Cardiac septum (tissue), 1 donor: ENCODE results near the gene MAST1. TPM values are rescaled to one million over a fixed set of nuclear protein-coding genes. Genes with fewer than 3 reads are reported as not detected.
"Not testable (repeated sequence)": the region's sequence is repeated elsewhere in the genome, so short reads cannot be mapped to it uniquely, and the experiment has no call there.

ENCODE experiments used
- DNase-seq: peaks from one replicate; pipeline ENCODE4 v3.0.0-alpha.2; 2020; ENCODE audit warnings: low spot score
- intact Hi-C: fragments of 100-400 bp; cut with DNase I; formaldehyde crosslinking; loops from one replicate; pipeline ENCODE4 v1.14.0; 2022
- total RNA-seq: library from RNA; stranded (reverse); fragmentation: NEBNext Ultra II Directional; extraction: Animal tissue kit (Norgen Biotek cat#: 25700); gene quantifications from one replicate; pipeline ENCODE4 v1.2.1, GENCODE V29; 2021
- donor health status: DM: no; HTN: no; CAD: no.

The MAST1 gene
- total RNA-seq, 1 donor from 2014 or later, result 0.65 TPM

DNA sequence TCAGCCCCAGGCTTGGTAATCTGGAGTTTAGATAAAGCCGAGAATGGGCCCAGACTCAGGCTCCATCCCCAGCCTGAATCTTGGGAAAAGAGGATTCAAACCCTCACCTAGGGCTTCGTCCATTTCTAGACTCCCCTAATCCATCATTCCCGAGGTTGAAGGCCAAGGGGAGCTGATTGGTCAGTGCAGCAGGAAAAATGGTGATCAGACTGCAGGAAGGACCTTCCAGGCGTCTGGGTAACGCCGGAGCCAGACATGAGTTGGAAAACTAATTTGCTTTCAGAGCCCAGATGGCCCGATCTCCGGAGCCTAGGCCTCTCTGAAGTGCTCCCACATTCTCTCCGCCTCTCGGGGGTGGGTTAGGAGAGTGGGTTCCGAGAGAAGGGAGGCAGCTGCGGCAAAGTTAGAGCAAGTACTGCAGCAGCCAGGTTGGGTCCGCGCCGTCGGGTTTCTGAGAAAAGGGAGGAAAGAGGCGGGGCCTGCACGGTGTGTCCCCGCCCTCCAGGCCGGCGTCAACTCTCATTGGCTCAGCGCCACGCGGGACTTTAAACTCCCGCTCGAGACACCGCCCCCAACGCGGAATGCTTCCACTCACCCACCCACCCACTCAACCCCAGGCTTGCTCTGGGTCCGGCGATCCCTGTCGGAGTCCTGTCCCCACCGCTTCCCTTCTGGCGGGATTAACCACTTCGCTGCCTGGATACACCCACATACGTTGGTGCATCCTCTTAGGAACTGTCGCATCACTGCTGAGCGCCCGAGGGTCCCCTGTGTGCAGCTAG is 3.1 kb upstream of the MAST1 start:
- no peak for DNase-seq
- intact Hi-C loops, result loop anchor here (5.0 kb wide), 1 partner anchor 33 kb away; the partner anchor contains the start of genes PRDX2 and THSD8

DNA sequence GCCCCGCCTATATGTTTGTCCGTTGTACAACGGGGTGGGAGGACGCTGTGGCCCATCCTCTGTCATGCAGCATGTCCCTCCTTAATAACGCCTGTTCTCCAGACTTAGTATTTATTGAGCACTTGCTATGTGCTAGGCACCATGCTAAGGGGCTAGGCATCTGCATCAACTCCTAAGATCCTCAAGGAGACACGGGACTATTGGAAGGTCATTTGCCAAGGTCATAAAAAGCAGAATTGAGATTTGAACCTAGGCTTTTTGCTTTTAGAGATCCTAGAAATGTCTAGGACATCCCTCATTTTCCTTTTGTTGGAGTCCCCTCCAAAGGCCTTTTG is 1.8 kb upstream of the MAST1 start:
- no peak for DNase-seq
- intact Hi-C loops, result loop anchor here (5.0 kb wide), 1 partner anchor 34 kb away; the partner anchor contains the start of genes PRDX2 and THSD8

GRCh38 chr19:12837225-12837624 is 1.1 kb upstream of the MAST1 start:
- intact Hi-C loops, result loop anchor here (5.0 kb wide), 1 partner anchor 35 kb away; the partner anchor contains the start of genes PRDX2 and THSD8
- DNase-seq, result no peak

- DNase-seq, result no peak
- intact Hi-C loops, result loop anchor here (5.0 kb wide), 1 partner anchor 37 kb away; the partner anchor contains the start of genes PRDX2 and THSD8
These were observed 806 bp downstream of the MAST1 start for GRCh38 chr19:12838886-12839756.

DNA sequence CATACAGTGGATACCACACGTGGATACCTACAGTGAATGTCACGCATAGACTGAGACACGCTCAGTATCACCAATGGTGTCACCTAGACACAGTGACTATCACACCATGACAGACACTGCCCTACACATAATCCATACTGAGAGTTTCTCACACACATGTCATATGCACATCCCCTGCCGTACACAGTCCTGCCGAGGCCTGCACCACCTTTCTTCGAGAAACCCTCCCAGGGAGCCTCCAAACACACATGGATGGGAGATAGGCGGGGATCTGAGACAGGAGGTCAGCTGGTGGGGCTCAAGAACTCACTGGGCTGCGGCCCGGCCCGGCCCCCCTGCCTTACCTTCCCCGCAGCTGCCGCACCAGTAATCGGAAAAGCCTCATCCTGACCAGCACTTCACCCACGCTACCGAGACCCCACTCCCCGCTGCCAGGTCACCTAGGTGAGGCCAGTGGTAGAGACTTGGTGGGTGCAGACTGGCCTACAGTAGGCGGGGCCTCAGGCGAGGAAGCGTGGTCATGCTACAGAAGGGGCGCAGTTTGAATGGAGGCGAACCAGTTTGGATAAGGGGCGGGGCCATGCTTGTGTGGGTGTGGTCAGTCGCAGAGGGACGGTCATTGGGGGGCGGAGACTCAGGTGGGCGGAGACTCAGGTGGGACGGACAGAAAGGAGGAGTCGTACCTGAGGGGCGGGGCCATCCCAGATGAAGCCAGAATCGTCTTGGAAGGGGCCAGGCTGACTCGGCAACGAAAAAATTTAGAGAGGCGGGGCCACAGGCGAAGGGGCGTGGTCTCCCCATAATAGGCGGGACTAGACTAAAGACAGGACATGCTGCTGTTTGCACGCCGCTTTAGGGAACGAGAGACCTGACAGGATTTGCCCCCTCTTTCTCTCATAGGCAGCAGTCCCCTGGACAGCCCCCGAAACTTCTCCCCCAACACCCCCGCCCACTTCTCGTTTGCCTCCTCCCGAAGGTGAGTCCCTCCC is 2.1 kb downstream of the MAST1 start:
- no peak for DNase-seq
- intact Hi-C loops, result loop anchor here (10.0 kb wide), 1 partner anchor 166 kb away; no protein-coding TSS in a partner anchor

DNA sequence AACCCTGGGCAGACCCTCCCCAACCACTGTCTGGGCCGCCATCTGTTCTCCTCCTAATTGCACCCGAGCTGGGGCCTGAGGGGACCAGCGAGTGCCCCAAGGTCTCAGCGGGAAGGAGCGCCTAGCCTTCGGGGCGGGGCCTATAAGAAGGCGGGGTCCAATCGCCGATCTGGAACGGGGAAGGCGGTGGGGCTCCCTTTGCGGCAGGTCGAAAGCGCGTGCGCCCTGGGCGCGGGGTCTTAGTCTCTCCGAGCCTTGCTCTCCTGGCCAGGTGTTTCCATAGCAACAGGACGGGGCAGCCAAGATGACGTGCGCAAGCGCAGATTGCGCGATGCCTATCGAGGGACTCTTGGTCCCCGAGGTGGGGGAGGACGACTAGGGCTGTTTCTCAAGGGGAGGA is 2.8 kb downstream of the MAST1 start:
- DNase-seq, result no peak
- intact Hi-C loops, result loop anchor here (10.0 kb wide), 1 partner anchor 166 kb away; no protein-coding TSS in a partner anchor

- intact Hi-C loops, result loop anchor here (10.0 kb wide), 1 partner anchor 168 kb away; no protein-coding TSS in a partner anchor
- DNase-seq, result no peak
These were observed 4.2 kb downstream of the MAST1 start for GRCh38 chr19:12842511-12842910.

- intact Hi-C loops, result loop anchor here (10.0 kb wide), 1 partner anchor 169 kb away; no protein-coding TSS in a partner anchor
- DNase-seq, result no peak
These were observed 5.0 kb downstream of the MAST1 start for GRCh38 chr19:12843328-12843727.

- intact Hi-C loops, result loop anchor here (10.0 kb wide), 1 partner anchor 169 kb away; no protein-coding TSS in a partner anchor
- DNase-seq, result no peak
These were observed 5.9 kb downstream of the MAST1 start for GRCh38 chr19:12843999-12844732.

GRCh38 chr19:12846613-12847012 is 8.3 kb downstream of the MAST1 start:
- not testable (repeated sequence) for DNase-seq
- intact Hi-C loops, result loop anchor here (5.0 to 10.0 kb wide), 2 partner anchors 84 to 172 kb away; no protein-coding TSS in a partner anchor

- intact Hi-C loops, result loop anchor here (5.0 to 10.0 kb wide), 2 partner anchors 85 to 173 kb away; no protein-coding TSS in a partner anchor
- DNase-seq, result peak; percentile 93
These were observed 9.1 kb downstream of the MAST1 start for GRCh38 chr19:12847159-12848139.

GRCh38 chr19:12856653-12857052 is 18.3 kb downstream of the MAST1 start:
- DNase-seq, result no peak
- intact Hi-C loops, result no loop called here

DNA sequence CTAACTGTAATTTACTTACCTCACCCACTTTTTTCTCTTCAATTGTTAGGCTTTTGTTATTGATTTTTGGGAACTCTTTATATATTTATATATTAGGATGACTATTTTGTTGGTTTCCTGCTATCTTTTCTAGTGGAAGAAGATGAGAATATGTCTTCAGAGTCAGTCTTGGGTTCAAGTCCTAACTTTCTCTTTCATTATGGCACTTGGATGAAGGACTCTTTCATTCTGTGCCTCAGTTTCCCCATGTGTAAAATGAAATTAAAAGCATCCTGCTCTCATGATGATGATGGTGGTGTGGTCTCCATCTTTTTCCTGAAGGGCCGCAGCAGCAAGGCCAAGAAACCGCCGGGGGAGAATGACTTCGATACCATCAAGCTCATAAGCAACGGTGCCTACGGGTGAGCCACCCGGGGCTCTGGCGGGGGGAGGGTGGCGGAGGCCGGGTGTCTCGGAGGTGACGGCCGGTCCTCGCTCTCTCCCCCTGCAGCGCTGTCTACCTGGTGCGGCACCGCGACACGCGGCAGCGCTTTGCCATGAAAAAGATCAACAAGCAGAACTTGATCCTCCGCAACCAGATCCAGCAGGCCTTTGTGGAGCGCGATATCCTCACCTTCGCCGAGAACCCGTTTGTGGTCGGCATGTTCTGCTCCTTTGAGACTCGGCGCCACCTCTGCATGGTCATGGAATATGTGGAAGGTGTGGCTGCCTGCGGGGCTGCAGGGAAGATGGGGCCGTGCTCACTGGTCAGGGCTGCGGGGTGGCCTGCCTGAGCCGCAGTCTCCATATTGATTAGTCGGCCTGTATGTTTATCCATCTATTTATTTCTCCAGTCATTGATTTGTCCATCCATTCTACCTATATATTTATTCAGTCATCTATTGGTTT is 20.0 kb downstream of the MAST1 start:
- intact Hi-C loops, result no loop called here
- no peak for DNase-seq

DNA sequence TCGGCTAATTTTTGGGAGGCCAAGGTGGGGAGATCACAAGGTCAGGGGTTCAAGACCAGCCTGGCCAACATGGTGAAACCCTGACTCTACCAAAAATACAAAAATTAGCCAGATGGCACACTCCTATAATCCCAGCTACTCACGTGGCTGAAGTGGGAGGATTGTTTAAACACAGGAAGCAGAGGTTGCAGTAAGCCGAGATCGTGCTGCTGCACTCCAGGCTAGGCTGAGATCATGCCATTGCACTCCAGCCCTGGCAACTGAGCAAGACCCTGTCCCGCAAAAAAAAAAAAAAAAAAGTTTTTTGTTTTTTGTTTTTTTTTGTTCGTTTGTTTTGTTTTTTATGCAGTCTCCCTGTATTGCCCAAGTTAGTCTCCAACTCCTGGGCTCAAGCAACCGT is 21.2 kb downstream of the MAST1 start:
- DNase-seq, result no peak

GRCh38 chr19:12864143-12864542 is 25.8 kb downstream of the MAST1 start:
- no peak for DNase-seq
- intact Hi-C loops, result no loop called here

More for the DNA sequence above, 21.2 kb downstream of the MAST1 start:
- intact Hi-C loops, result no loop called here
